ENCODE data around the gene HTD2. TPM values are rescaled to one million over a fixed set of nuclear protein-coding genes. Genes with fewer than 3 reads are reported as not detected.

HTD2 gene
- total and polyA plus RNA-seq, 9 of the 15 experiments (the other 6 are each of a cell fraction or from before 2014, with no cell fraction given) = 1.8 to 22.8 (median 9.6) TPM

- TF ChIP-seq TSHZ1 (CRISPR knock-in tag; IDR thresholded peaks at IDR 0.05) (peak; percentile 72; the same call in 1 of the 2 replicates), NFE2 (IDR thresholded peaks at IDR 0.05; ENCODE audit: low read depth) (no peak), HMGN3 (IDR thresholded peaks at IDR 0.05; ENCODE audit: borderline replicate concordance, extremely low read depth, insufficient read length, low read depth, low read length) (no peak), SMAD2 (IDR thresholded peaks at IDR 0.05; ENCODE audit: low read depth, low read length) (no peak), TFAP4 (CRISPR knock-in tag; IDR thresholded peaks at IDR 0.05; ENCODE audit: borderline replicate concordance) (no peak), ZBTB11 (CRISPR knock-in tag; IDR thresholded peaks at IDR 0.05) (no peak), CREB3L1 (IDR thresholded peaks at IDR 0.05; ENCODE audit: borderline replicate concordance, low read depth) (no peak), ZNF408 (CRISPR knock-in tag; IDR thresholded peaks at IDR 0.05; ENCODE audit: low read depth) (no peak), DDX20 (tag; IDR thresholded peaks at IDR 0.05; ENCODE audit: low read depth) (no peak), FOXO4 (CRISPR knock-in tag; IDR thresholded peaks at IDR 0.05) (no peak), CTCFL (IDR thresholded peaks at IDR 0.05; ENCODE audit: borderline replicate concordance, insufficient read depth, low read depth, low read length, poor library complexity, severe bottlenecking) (no peak)
Observed at GRCh38 chr3:58329150-58329921, 23.0 kb downstream of the HTD2 start (continued).

All from K562 (cell line).